Heart left ventricle (tissue), 16 donors: Measurements from ENCODE around the gene ZNF747. TPM values are rescaled to one million over a fixed set of nuclear protein-coding genes. Genes with fewer than 3 reads are reported as not detected.

ENCODE experiments used
- ATAC-seq, 4 donors: fragments of 200-7000 bp; cut with Tn5 transposase; one replicate each; pipeline ENCODE4 v1.9.1; 2020 to 2022; ENCODE audit warnings: moderate library complexity in 4 of 4, mild to moderate bottlenecking in 3 of 4, moderate number of reproducible peaks in 1 of 4
- DNase-seq, 5 donors: peaks; one replicate each; pipeline ENCODE4 v3.0.0-alpha.2; 2020
- H3K27ac ChIP-seq, 12 donors: fragments of 200-600 bp; sonication (generic) in 4 of 12; one replicate each; pipeline versions ENCODE4 v1.5.0 to v1.8.0; 2016 to 2022; ENCODE audit warnings: mild to moderate bottlenecking in 2 of 12
- H3K27me3 ChIP-seq, 9 donors: fragments of 200-600 bp; sonication (generic) in 2 of 9; one replicate each; pipeline versions ENCODE4 v1.5.1 to v1.8.0; 2016 to 2022; ENCODE audit warnings: mild to moderate bottlenecking in 3 of 9
- H3K36me3 ChIP-seq, 9 donors: fragments of 200-600 bp; sonication (generic) in 2 of 9; one replicate each; pipeline versions ENCODE4 v1.5.0 to v1.8.0; 2018 to 2022; ENCODE audit warnings: mild to moderate bottlenecking in 2 of 9
- H3K4me1 ChIP-seq, 12 donors: fragments of 200-600 bp; sonication (generic) in 4 of 12; one replicate each; pipeline versions ENCODE4 v1.5.0 to v1.8.0; 2016 to 2022; ENCODE audit warnings: mild to moderate bottlenecking in 3 of 12
- H3K4me3 ChIP-seq, 12 donors: fragments of 200-600 bp; sonication (generic) in 4 of 12; one replicate each; pipeline versions ENCODE4 v1.5.0 to v1.8.0; 2017 to 2022; ENCODE audit warnings: mild to moderate bottlenecking in 9 of 12, moderate library complexity in 4 of 12
- H3K9me3 ChIP-seq, 12 donors: fragments of 200-600 bp; sonication (generic) in 4 of 12; one replicate each; pipeline versions ENCODE4 v1.5.0 to v1.8.0; 2016 to 2022; ENCODE audit warnings: mild to moderate bottlenecking in 1 of 12
- POLR2A ChIP-seq, 2 donors: fragments of 450-650 bp; IDR thresholded peaks; one replicate each; pipeline ENCODE4 v1.6.1; 2017; ENCODE audit warnings: antibody characterized with exemption in 2 of 2, mild to moderate bottlenecking in 2 of 2, moderate library complexity in 2 of 2
- WGBS, 4 donors: extraction: QIAGEN DNeasy Blood & Tissue Kit in 2 of 4; methylation state at CpG; one replicate each; pipeline versions ENCODE4 v1.1.5 to v1.1.7; 2013 to 2018; 5-methylcytosine and 5-hydroxymethylcytosine counted together
- intact Hi-C, 10 donors: fragments of 100-400 bp; cut with DNase I; formaldehyde crosslinking; loops; one replicate each; pipeline versions ENCODE4 v1.11.1 to v1.14.2; 2022
- polyA plus RNA-seq, 2 donors: library from polyadenylated mRNA; stranded (reverse); fragments of 200-250 nt; gene quantifications; one replicate each; pipeline ENCODE4 v1.2.3, GENCODE V29; 2013
- total RNA-seq, 9 donors: library from RNA; depleted of rRNA in 2 of 9; stranded (reverse); fragments of >200 nt in 2 of 9; fragmentation: NEBNext Ultra II Directional in 3 of 9; extraction: Animal tissue kit (Norgen Biotek cat#: 25700) in 3 of 9; gene quantifications; one replicate each; pipeline versions ENCODE4 v1.1.0 to v1.2.4, GENCODE V29; 2016 to 2023
- TF ChIP-seq, protein P1 (sequence below), 12 donors: fragments of 200-600 bp; sonication (generic) in 4 of 12; IDR thresholded peaks; one replicate each; pipeline versions ENCODE4 v1.5.0 to v1.8.0; 2018 to 2022; ENCODE audit warnings: antibody characterized with exemption in 12 of 12, mild to moderate bottlenecking in 5 of 12
- donor health status: ischemic (EF 13 %, LVEDD 7.1; RV severe dilation, severe dysfunction).
- donor health status: healthy with polysubstance abuse.
- donor health status: DM: no; HTN: yes; CAD: no.
- donor health status: DM: no; HTN: no; CAD: no.
- donor health status: ischemic (EF 25% LVEDD 6.9; RV normal size, moderate dysfunction).
- donor health status: ischemic (EF 25% LVEDD 5.7; RV mildly dilated, moderate dysfunction).
- donor health status: healthy.
- donor health status: DM: yes; HTN: yes; CAD: no.
- donor health status: ischemic (EF 35%, LVEDD 5.7; RV mildly dilated, moderate dysfunction).
- donor health status: nonischemic (EF 11% LVEDD 7.7; RV severe dilation, severe dysfunction).
- donor health status: DM: yes; HTN: yes; CAD: no.
- donor health status: PGD.
- donor health status: ischemic (EF 29% LVEDD 5.4; RV normal size, mild dysfunction).
- donor health status: nonischemic (EF 23%, LVEDD 6.1; RV moderate dilation, normal function).

ZNF747 gene
- total and polyA plus RNA-seq, 11 donors, result 8.6 to 15.2 (median 9.6) TPM

DNA sequence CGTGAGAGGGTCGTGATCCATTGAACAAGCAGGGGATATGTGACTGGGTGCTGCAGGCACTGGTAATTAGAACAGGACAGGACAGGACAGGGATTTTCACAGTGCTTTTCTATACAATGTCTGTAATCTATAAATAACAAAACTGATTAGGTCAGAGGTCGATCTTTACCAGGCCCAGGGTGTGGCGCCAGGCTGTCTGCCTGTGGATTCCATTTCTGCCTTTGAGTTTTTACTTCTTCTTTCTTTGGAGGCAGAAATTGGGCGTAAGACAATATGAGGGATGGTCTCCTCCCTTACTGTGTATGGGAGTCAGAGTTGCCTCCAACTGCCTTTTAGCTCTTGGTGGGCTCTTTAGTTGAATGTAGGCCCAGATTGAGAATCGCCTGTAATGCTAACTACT is 25.0 kb upstream of the ZNF747 start:
- Histone ChIP-seq H3K4me1 (peaks cover 0 to 52% (median 24%) of the 10 kb centered on the region in 12 donors), H3K27me3 (no peaks in the 10 kb centered on the region), H3K36me3 (peaks cover 0 to 20% (median 10%) of the 10 kb centered on the region in 9 donors), H3K27ac (peak overlapping the region in 1 of 12 donors; percentile 99), H3K9me3 (no peaks in the 10 kb centered on the region), H3K4me3 (no peak overlapping the region)
- no peak for DNase-seq
- 88 to 97% (median 92%) methylated on average over 6 of the region's 6 CpGs for WGBS, 4 donors
- intact Hi-C loops, result loop anchor here in 2 of 10 donors (2.0 kb wide), 2 partner anchors 13 to 25 kb away; partner anchors contain the start of gene ZNF747 (in 1 of the 2)
- TF ChIP-seq, protein P1, sequence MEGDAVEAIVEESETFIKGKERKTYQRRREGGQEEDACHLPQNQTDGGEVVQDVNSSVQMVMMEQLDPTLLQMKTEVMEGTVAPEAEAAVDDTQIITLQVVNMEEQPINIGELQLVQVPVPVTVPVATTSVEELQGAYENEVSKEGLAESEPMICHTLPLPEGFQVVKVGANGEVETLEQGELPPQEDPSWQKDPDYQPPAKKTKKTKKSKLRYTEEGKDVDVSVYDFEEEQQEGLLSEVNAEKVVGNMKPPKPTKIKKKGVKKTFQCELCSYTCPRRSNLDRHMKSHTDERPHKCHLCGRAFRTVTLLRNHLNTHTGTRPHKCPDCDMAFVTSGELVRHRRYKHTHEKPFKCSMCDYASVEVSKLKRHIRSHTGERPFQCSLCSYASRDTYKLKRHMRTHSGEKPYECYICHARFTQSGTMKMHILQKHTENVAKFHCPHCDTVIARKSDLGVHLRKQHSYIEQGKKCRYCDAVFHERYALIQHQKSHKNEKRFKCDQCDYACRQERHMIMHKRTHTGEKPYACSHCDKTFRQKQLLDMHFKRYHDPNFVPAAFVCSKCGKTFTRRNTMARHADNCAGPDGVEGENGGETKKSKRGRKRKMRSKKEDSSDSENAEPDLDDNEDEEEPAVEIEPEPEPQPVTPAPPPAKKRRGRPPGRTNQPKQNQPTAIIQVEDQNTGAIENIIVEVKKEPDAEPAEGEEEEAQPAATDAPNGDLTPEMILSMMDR (IDR thresholded peaks at IDR 0.05), result no peak
- TF ChIP-seq POLR2A (IDR thresholded peaks at IDR 0.05), result no peak
- ATAC-seq, result no peak

DNA sequence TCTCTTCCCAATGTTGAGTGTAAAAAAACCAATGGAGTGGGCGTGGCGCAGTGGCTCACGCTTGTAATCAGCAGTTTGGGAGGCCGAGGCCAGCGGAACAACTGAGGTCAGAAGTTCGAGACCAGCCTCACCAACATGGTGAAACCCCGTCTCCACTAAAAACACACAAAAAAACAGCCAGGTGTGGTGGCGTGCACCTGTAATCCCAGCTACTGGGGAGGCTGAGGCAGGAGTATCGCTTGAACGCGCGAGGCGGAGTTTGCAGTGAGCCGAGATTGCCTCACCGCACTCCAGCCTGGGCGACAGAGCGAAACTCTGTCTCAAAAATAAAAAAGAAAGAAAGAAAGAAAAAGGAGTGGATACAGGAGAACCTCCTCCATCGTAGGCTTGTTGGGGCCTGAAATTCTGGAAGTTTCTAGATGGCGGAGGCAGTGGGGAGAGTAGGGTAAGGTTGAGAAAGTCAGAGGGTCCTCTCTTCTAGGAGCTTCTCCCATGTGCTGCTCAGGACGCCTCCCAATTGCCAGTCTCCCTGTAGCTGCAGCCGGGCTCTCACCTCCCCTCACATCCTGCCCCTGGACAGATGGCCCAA is 24.2 kb upstream of the ZNF747 start:
- intact Hi-C loops, result loop anchor here in 9 of 10 donors (1.0 to 2.0 kb wide), 7 partner anchors 14 to 91 kb away; partner anchors contain the start of genes ZNF747 (in 5 of the 9), PRR14 (in 1 of the 9) and ZNF785 (in 1 of the 9)
- H3K4me1 ChIP-seq, result peaks cover 0 to 60% (median 29%) of the 10 kb centered on the region in 12 donors
- H3K36me3 ChIP-seq, result peaks cover 0 to 28% (median 18%) of the 10 kb centered on the region in 9 donors
- H3K4me3 ChIP-seq, result peak overlapping the region in 9 of 12 donors; percentile 64 to 98 (median 81)
- peak overlapping the region in 11 of 12 donors; percentile 53 to 99 (median 92) for H3K27ac ChIP-seq
- H3K9me3 ChIP-seq, result no peaks in the 10 kb centered on the region
- TF ChIP-seq, protein P1 (IDR thresholded peaks at IDR 0.05), result no peak
- TF ChIP-seq POLR2A (IDR thresholded peaks at IDR 0.05), result no peak
- ATAC-seq (no peak), DNase-seq (no peak)
- 84 to 87% (median 85%) methylated on average over 21 of the region's 21 CpGs for WGBS, 4 donors
- H3K27me3 ChIP-seq, result no peaks in the 10 kb centered on the region

DNA sequence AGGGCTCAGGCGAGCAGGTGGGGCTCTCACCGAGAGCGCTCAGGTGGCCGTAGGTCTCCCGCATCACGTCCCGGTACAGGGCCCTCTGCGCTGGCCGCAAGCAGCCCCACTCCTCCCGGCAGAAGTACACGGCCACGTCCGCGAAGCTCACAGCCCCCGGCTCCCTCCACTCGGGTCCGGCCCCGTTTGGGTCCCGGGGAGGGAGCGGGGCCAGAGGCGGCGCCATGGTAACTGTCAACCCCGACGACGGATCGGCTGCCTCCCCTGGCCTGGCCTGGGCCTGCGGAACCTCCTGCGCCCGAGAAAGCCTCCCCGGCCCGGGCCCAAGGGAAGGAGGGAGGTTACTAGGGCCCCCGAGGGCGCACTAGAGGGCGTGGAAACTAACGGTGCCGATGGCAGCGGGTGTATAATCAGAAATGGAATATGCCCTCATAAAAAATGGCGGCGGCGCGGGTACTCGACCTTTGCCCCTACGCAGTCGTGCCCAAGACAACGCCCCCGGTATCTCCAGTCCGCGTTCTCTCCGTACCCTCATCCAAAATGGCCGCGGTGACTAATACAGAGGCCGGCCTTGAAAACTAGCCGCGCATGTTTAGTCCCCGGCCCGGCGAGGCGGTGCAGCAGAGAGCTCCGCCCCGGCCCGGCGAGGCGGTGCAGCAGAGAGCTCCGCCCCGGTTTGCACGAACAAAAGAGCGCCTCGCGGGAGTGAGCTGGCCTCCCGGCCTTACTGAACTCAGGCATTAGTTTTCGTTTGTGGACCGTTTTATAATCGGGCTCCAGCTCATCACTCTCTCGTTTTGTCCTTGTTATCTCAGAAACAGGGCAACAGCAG is 23.5 kb upstream of the ZNF747 start, which contains the start of gene ZNF764:
Gene ZNF764 (minus strand): TSS at position 418 of the 832 bp plus-strand sequence. CDS start 192 bp downstream, at position 226.
- WGBS, 4 donors, result 0 to 1% (median 0%) methylated on average over 42 to 74 of the region's 74 CpGs
- peak in 1 of 2 donors; percentile 58 for TF ChIP-seq POLR2A (IDR thresholded peaks at IDR 0.05)
- TF ChIP-seq, protein P1 (IDR thresholded peaks at IDR 0.05), result peak in 2 of 12 donors; percentile 6 to 20
- intact Hi-C loops, result loop anchor here (1.0 to 2.0 kb wide), 7 partner anchors 15 to 92 kb away; partner anchors contain the start of genes ZNF747 (in 6 of the 10), PRR14 (in 1 of the 10) and ZNF785 (in 1 of the 10)
- H3K9me3 ChIP-seq, result no peaks in the 10 kb centered on the region
- no peaks in the 10 kb centered on the region for H3K27me3 ChIP-seq
- H3K27ac ChIP-seq, result peak within 1 kb of the TSS; percentile 86 to 99 (median 94)
- peak within 1 kb of the TSS; percentile 63 to 98 (median 77) for H3K4me3 ChIP-seq
- peaks cover 0 to 31% (median 21%) of the 10 kb centered on the region in 9 donors for H3K36me3 ChIP-seq
- ATAC-seq (peak; percentile 96 to 98 (median 98)), DNase-seq (peak; percentile 98 to 99 (median 98))
- peaks cover 0 to 67% (median 31%) of the 10 kb centered on the region in 12 donors for H3K4me1 ChIP-seq
